IgD-negative memory B cell (primary cell): ENCODE results near the gene AHNAK2. TPM values are rescaled to one million over a fixed set of nuclear protein-coding genes. Genes with fewer than 3 reads are reported as not detected.
"Not testable (repeated sequence)": the region's sequence is repeated elsewhere in the genome, so short reads cannot be mapped to it uniquely, and the experiment has no call there.

ENCODE experiments used
- H3K27ac Mint-ChIP-seq, 3 donors: one replicate each; pipeline ENCODE4 v1.8.0; 2020 to 2022; ENCODE audit warnings: mild to moderate bottlenecking in 3 of 3, mixed read lengths in 3 of 3, moderate library complexity in 1 of 3
- H3K27me3 Mint-ChIP-seq: one replicate; pipeline ENCODE4 v1.8.0; 2021; ENCODE audit warnings: mixed read lengths
- H3K36me3 Mint-ChIP-seq: one replicate; pipeline ENCODE4 v1.8.0; 2020; ENCODE audit warnings: mild to moderate bottlenecking, mixed read lengths
- H3K4me1 Mint-ChIP-seq, 3 donors: one replicate each; pipeline ENCODE4 v1.8.0; 2020 to 2022; ENCODE audit warnings: mixed read lengths in 3 of 3, mild to moderate bottlenecking in 1 of 3
- H3K4me3 Mint-ChIP-seq, 4 donors: one replicate each; pipeline ENCODE4 v1.8.0; 2020 to 2022; ENCODE audit warnings: mild to moderate bottlenecking in 4 of 4, mixed read lengths in 4 of 4, moderate library complexity in 3 of 4
- H3K9me3 Mint-ChIP-seq, 3 donors: one replicate each; pipeline ENCODE4 v1.8.0; 2020 to 2021; ENCODE audit warnings: mixed read lengths in 3 of 3, mild to moderate bottlenecking in 1 of 3
- polyA plus RNA-seq: library from polyadenylated mRNA; unstranded; fragments of 300-500 nt; fragmentation: Illumina TruSeq; gene quantifications from one replicate; pipeline ENCODE4 v1.2.3, GENCODE V29; 2021

The AHNAK2 gene
- polyA plus RNA-seq, 1 donor from 2014 or later, result 0.68 TPM

DNA sequence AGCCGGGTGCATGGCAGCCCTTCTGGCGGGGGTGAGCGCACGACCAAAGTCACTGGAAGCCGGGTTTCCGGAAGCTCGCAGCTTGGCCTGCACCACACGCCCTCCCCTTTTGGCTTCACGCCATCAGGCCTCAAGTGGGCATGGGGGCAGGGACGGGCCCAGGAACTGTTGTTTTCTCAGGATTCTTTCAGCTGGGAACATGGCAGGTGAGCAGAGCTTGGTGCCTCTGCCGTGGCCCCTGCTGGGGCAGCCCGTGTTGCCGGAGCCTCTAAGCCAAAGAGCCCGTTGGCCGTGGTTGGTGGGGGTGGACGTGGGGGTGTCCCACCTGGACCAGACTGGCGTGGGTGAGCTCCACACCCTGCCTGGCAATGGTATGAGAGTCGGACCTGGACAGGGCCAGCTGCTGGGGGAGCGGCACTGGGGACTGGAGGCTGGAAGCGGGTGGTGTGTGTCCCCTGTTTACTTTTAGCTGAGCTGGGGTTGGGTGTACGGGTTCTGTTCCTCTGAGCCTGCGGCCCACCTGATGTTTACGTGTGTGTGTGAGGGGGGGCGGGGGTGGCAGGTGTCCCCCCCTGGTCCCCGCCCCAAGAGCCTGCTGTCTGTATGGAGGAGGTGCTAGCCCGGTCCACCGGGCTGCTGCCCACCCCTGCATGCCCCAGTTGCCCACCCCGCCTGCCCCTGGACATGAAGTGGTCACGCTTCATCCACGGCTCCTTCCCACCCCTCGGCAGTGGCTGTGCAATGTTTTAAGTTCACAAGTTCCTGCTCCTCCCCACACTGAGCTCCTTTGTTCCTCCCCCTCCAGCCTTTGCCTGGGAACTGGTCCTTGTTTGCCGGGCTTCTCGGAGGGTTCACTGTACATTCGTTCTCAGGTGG lies 82.2 kb downstream of the AHNAK2 start:
- Mint-ChIP-seq H3K9me3 (no peaks in the 10 kb centered on the region), H3K4me3 (no peak overlapping the region), H3K27ac (no peak overlapping the region), H3K36me3 (no peaks in the 10 kb centered on the region), H3K27me3 (peaks cover 4% of the 10 kb centered on the region), H3K4me1 (peaks cover 5 to 10% (median 6%) of the 10 kb centered on the region in 3 donors)

DNA sequence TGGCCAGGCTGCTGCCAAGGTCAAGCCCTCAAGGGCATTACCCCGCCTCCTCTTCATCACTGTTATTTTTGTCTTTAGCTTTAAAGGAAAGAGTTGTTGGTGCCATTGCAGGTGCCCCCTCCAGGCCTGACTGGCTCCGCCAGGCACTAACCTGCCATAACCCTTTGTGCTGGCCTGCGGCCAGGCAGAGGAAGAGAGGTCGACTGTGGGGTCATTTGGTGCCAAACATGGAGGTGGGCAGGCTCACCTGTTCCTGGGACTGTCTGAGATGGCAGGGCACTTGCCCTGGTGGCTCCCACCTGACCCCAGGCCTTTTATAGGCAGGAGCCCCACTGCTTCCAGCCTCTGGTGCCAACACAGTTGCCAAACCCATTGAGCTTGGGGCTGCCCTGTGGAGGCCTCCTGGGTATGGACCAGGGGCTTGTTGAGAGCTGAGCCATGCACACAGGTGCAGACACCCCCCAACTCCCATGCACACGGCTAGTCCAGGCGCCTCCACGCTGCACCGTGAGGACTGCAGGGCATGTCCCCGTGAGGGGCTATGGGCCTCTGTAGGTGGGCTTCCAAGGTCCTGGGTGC lies 82.9 kb downstream of the AHNAK2 start:
- Mint-ChIP-seq H3K4me3 (no peak overlapping the region), H3K36me3 (no peaks in the 10 kb centered on the region), H3K27me3 (peaks cover 4% of the 10 kb centered on the region), H3K4me1 (peaks cover 4 to 7% (median 5%) of the 10 kb centered on the region in 3 donors), H3K9me3 (no peaks in the 10 kb centered on the region), H3K27ac (no peak overlapping the region)

DNA sequence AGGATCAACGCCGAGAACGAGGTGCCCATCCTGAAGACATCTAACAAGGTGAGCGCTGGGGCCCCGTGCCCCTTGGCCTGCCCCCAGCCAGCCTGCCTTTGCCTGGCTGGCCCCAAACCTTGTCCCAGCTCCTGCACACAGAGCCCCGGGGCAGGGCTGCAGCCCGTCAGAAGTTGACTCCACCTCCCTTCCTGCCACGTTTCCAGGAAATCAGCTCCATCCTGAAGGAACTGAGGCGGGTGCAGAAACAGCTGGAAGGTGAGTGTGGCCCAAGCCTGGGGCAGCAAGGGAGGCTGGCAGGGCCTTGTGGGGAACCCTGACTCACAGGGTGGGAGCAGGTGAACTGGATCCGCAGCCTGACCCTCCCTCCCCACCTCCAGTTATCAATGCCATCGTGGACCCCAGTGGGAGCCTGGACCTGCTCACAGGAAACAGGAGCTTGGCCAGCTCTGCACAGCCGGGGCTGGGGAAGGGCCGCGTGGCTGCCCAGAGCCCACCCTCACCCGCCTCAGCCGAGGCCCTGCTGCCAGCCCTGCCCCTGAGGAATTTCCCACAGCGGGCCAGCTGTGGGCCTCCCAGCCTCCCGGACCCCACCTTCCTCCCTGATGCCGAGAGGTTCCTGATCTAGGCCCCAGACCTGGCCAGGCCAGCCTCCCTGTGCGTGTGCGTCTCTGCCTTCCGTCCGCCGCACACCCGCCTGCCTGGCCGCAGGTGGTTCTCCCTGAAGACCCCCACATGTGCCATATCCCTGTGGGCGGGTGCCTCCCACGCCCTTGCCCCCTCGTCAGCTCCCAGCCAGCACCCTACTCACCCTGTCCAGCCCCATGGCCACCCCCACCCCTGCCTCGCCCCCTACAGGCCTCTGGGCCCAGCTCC lies 83.6 kb downstream of the AHNAK2 start:
- peaks cover 4% of the 10 kb centered on the region for H3K27me3 Mint-ChIP-seq
- H3K9me3 Mint-ChIP-seq, result no peaks in the 10 kb centered on the region
- H3K27ac Mint-ChIP-seq, result no peak overlapping the region
- no peaks in the 10 kb centered on the region for H3K36me3 Mint-ChIP-seq
- H3K4me1 Mint-ChIP-seq, result peaks cover 0 to 5% (median 4%) of the 10 kb centered on the region in 3 donors
- H3K4me3 Mint-ChIP-seq, result no peak overlapping the region

DNA sequence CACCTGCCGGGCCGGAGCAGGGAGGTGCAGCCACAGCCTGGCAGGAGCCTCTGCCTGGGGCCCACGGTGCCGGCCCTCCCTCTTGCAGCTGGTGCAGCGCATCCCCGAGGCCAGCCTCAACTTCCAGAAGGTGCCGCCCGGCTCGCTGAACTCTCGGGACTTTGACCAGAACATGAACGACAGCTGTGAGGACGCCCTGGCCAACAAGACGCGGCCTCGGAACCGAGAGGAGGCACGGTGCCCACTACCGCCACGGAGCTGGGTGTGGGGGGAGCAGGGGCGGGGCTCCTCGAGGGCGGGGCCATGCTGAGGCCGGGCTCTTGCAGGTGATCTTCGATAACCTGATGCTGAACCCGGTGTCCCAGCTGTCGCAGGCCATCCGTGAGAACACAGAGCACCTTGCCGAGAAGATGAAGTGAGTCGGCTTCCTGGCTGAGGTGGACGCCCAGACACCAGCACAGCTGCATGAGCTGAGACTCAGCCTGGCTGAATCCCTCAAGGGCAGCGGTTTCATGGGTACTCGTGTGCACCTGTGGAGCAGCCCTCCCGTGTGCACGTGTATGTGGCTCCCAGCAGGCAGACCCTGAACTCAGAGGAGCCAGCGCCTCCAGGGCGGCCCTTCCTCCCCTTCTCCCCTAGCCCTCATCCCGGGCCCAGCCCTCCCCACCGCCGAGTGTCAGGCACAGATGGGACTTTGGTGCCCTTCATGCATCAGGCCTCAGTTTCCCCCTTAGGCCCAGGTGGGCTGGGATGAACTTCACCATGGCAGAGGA lies 84.6 kb downstream of the AHNAK2 start:
- H3K36me3 Mint-ChIP-seq, result no peaks in the 10 kb centered on the region
- no peak overlapping the region for H3K27ac Mint-ChIP-seq
- H3K27me3 Mint-ChIP-seq, result peaks cover 4% of the 10 kb centered on the region
- no peak overlapping the region for H3K4me3 Mint-ChIP-seq
- H3K9me3 Mint-ChIP-seq, result no peaks in the 10 kb centered on the region
- H3K4me1 Mint-ChIP-seq, result peaks cover 0 to 5% (median 4%) of the 10 kb centered on the region in 3 donors

DNA sequence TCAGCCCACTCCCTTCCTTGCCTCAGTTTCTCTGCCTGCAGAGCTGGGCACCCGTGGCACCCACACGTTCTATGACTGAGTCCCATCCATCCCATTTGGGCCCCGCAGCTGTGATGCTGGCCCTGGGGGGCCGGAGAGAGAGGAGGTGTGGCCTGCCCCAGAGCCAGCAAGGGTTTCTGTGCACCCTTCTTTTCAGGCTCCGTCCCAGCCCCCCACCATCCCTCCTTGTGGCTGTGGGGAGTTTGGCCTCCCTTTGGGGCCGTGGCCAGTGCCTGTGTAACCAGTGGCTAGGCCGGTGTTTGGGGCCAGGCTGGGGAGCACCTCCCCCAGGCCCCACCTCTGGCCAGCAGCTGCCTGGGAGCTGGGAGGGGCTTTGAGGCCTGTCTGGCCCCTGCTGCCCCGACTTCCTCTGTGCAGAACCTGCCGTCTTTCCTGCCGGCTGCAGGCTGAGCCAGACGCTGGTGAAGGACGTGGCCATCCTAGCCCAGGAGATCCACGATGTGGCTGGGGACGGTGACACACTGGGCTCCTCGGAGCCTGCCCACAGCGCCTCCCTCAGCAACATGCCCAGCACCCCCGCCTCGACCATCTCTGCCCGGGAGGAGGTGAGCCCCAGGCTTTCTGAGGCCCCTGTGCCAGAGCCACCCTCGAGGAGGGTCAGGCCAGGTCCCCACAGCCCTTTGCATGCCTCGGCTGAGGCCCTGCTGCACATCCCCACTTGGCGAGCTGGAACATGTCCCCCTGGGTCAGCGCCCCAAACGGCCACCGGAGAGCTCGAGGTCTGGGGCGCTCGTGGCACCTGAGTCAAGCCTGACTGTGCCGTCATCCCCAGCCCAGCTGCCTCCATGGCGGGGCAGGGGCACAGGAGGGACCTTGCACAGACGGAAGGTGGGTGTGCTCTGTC lies 85.4 kb downstream of the AHNAK2 start:
- peaks cover 0 to 5% (median 4%) of the 10 kb centered on the region in 3 donors for H3K4me1 Mint-ChIP-seq
- H3K9me3 Mint-ChIP-seq, result no peaks in the 10 kb centered on the region
- no peak overlapping the region for H3K4me3 Mint-ChIP-seq
- peaks cover 4% of the 10 kb centered on the region for H3K27me3 Mint-ChIP-seq
- no peak overlapping the region for H3K27ac Mint-ChIP-seq
- H3K36me3 Mint-ChIP-seq, result no peaks in the 10 kb centered on the region

DNA sequence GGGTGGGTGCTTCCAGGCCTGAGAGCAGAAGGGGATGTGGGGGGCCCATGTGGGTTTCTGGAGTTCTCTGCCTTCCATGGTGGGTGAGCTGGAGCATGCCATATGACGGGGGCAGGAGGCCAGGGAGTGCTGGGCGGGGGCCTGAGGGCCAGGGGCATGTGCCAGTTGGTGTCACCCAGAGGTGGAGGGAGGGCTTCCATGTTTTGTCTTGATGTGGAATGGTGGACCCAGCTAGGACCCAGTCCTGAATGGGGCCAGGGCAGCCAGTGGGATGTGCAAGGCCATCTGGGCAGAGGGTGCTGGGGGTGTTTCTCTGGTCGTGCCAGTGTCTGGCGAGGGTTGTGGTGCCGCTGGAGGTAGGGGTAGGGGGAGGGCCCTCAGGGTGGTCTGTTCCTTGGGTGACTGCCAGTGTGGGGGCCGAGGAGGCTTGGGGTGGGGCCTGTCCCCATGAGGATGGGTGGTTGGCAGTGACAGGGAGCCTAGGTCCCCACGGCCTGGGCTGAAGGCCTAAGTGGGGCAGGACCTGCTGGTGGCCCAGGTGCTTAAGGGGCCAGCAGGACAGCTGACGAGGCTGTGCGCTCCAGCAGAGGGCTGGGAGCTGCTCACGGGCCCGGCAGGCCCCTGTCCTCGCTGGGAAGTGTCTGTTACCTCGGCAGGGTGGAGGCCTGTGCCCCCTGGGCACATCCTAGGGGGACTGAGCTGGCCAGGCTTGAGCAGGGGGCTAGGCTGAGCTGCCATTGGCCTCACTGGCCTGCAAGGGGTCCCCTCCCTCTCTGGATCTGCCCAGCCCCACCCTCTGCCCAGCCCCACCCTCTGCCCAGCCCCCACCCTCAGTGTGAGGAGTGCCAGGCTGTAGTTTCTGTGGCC lies 86.3 kb downstream of the AHNAK2 start:
- no peaks in the 10 kb centered on the region for H3K36me3 Mint-ChIP-seq
- no peak overlapping the region for H3K27ac Mint-ChIP-seq
- no peak overlapping the region for H3K4me3 Mint-ChIP-seq
- peaks cover 4% of the 10 kb centered on the region for H3K27me3 Mint-ChIP-seq
- H3K9me3 Mint-ChIP-seq, result no peaks in the 10 kb centered on the region
- peaks cover 0 to 5% (median 4%) of the 10 kb centered on the region in 3 donors for H3K4me1 Mint-ChIP-seq

DNA sequence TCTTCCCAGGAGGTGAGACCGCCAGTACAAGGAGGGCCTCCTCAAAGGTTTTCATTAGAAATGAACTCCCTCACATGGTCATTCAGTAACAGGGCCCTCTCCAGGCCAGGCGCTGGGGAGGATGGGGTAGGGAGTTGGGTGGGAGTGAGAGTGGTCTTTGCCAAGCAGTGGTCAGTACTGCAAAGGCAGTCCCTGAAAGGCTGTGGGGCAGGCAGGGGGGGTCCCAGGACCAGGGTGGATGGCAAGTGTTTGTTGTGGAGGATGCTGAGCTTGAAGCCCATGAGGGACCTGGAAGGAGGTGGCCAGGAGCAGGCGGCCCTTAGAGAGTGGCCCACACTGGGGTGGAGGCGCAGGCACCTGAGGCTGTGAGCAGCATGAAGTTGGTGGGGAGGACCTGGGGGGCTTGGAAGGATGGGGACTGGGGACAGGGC lies 87.0 kb downstream of the AHNAK2 start:
- Mint-ChIP-seq H3K36me3 (no peaks in the 10 kb centered on the region), H3K9me3 (no peaks in the 10 kb centered on the region), H3K27me3 (no peaks in the 10 kb centered on the region), H3K27ac (no peak overlapping the region), H3K4me1 (peaks cover 0 to 1% (median 0%) of the 10 kb centered on the region in 3 donors), H3K4me3 (no peak overlapping the region)

DNA sequence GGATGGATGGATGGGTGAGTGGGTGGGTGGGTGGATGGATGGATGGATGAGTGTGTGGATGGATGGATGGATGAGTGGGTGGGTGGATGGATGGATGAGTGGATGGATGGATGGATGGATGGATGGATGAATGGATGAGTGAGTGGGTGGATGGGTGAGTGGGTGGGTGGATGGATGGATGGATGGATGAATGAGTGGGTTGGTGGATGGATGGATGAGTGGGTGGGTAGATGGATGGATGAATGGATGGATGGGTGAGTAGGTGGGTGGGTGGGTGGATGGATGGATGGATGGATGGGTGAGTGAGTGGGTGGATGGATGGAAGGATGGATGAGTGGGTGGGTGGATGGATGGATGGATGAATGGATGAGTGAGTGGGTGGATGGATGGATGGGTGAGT lies 87.9 kb downstream of the AHNAK2 start:
- not testable (repeated sequence) for H3K36me3 Mint-ChIP-seq, H3K27me3 Mint-ChIP-seq, H3K9me3 Mint-ChIP-seq, H3K4me3 Mint-ChIP-seq, H3K4me1 Mint-ChIP-seq, H3K27ac Mint-ChIP-seq

DNA sequence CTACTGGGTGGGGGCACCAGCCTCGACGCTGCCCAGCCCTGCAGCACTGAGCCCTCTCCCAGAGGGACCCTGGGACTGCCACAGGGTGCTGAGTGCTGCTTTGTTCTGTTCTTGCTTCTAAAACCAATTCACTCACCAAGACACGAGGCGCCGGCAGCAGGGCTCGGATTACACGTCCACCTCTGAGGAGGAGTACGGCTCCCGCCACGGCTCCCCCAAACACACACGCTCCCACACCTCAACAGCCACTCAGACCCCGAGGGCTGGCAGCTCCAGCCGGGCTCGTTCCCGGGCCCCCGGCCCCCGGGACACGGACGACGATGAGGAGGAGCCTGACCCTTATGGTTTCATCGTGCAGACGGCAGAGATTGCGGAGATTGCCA lies 88.8 kb downstream of the AHNAK2 start:
- H3K9me3 Mint-ChIP-seq, result no peaks in the 10 kb centered on the region
- no peak overlapping the region for H3K4me3 Mint-ChIP-seq
- H3K27me3 Mint-ChIP-seq, result peaks cover 4% of the 10 kb centered on the region
- no peaks in the 10 kb centered on the region for H3K36me3 Mint-ChIP-seq
- H3K27ac Mint-ChIP-seq, result no peak overlapping the region
- peaks cover 0 to 1% (median 0%) of the 10 kb centered on the region in 3 donors for H3K4me1 Mint-ChIP-seq

DNA sequence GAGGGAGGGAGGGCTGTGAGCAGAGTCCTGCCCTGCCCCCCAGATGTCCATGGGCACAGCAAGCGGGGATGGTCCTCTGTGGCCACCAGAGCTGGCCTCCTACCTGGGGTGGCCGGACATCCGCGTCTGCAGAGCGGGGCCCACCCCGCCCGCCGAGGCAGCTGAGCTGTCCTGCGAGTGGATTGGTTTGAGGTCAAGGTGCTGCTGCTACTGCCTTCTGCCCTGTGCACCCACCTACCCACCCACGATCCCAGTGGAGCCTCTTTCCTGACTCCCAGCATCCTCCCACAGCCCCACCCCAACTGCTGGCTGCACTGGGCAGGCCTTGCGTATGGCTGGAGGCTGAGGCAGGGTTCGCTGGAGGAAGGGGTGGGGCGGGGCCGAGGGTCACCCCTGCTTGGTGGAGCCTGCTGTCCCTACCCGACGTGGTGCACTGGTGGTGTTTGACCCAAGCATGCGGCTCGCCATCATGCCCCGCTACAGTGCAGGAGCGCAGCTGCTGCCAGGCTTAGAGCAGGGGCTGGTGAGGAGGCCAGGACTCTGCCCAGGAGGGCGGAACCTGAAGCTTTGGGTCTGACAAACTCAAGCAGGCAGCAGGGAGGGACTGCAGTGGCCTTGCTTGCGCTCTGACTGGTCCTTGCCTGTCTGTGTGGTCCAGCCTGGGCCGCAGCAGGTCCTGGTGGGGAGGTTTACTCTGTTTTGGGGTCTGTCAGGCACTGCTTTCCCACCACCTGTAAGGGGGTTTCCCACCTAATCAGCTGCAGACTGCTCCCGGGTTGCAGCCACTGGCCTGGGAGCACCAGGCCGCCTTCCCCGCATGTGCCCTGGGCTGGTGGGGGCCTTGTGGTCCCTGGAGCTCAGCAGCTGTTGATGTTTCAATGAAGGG lies 89.4 kb downstream of the AHNAK2 start:
- Mint-ChIP-seq H3K27ac (no peak overlapping the region), H3K4me1 (peaks cover 0 to 1% (median 0%) of the 10 kb centered on the region in 3 donors), H3K4me3 (no peak overlapping the region), H3K36me3 (no peaks in the 10 kb centered on the region), H3K9me3 (no peaks in the 10 kb centered on the region), H3K27me3 (peaks cover 4% of the 10 kb centered on the region)

DNA sequence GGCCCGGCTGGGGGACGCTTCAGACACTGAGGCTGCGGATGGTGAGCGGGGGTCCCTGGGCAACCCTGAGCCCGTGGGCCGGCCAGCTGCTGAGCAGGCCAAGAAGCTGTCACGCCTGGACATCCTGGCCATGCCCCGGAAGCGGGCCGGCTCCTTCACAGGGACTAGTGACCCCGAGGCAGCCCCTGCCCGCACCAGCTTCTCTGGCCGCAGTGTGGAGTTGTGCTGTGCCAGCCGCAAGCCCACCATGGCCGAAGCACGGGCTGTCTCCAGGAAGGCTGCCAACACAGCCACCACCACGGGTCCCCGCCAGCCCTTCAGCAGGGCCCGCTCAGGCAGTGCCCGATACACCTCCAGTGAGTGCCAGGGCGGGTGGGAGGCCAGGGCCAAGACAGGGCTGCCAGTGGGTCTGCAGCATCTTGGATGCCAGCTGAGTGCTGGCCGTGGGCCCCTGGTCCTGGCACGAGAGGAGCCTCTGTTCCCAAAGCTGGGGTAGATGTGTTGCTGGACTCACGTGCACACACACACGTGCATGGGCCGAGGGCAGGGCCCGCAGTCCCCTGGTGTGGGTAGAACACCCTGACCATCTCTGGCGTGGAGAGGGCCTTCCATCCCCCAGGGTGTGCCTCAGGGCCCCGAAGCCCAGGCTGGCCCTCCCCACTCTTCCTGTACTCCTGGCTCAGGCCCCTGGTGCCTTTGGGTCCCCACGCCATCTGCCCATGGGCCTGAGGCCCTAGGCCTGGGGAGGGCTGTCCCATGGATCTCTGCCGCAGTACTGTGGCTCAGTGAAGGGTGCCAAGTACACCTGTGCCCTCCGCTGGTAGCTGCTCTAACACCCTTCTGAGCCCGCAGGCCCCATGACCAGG lies 90.3 kb downstream of the AHNAK2 start:
- peaks cover 0 to 1% (median 0%) of the 10 kb centered on the region in 3 donors for H3K4me1 Mint-ChIP-seq
- H3K27me3 Mint-ChIP-seq, result peaks cover 6% of the 10 kb centered on the region
- no peak overlapping the region for H3K27ac Mint-ChIP-seq
- no peaks in the 10 kb centered on the region for H3K36me3 Mint-ChIP-seq
- H3K9me3 Mint-ChIP-seq, result no peaks in the 10 kb centered on the region
- H3K4me3 Mint-ChIP-seq, result no peak overlapping the region
